Kidney (tissue), 14 donors: Measurements from ENCODE around the gene C1QTNF3. TPM values are rescaled to one million over a fixed set of nuclear protein-coding genes. Genes with fewer than 3 reads are reported as not detected.
A peak's percentile ranks its signal among the peaks of the same experiment; 100 is the strongest.
"Not testable (repeated sequence)": the region's sequence is repeated elsewhere in the genome, so short reads cannot be mapped to it uniquely, and the experiment has no call there.

Experiments used
- DNase-seq, 5 donors: peaks; one replicate each; pipeline ENCODE4 v3.0.0-alpha.2; 2013 to 2020
- FAIRE-seq: peaks from 2 replicates; lab custom pipeline; 2012; peaks lifted over from hg19 to GRCh38; lab: Jason Lieb, UNC
- H3K27ac ChIP-seq, 2 donors: one replicate each; pipeline ENCODE4 v1.7.0; 2013; ENCODE audit warnings: low read depth in 2 of 2, low read length in 2 of 2, inconsistent platforms in 1 of 2
- H3K27me3 ChIP-seq: one replicate; pipeline ENCODE4 v1.7.1; 2013; ENCODE audit warnings: low read length, inconsistent platforms; ENCODE audit not compliant: control insufficient read depth, insufficient read depth
- H3K36me3 ChIP-seq, 3 donors: one replicate each; pipeline versions ENCODE4 v1.7.0 to v1.7.1; 2013; ENCODE audit warnings: low read length in 3 of 3, control low read depth in 1 of 3, inconsistent platforms in 1 of 3; ENCODE audit not compliant: insufficient read depth in 3 of 3, control insufficient read depth in 2 of 3
- H3K4me1 ChIP-seq, 3 donors: one replicate each; pipeline versions ENCODE4 v1.7.0 to v1.7.1; 2013; ENCODE audit warnings: low read length in 3 of 3, inconsistent platforms in 1 of 3, low read depth in 1 of 3; ENCODE audit not compliant: control insufficient read depth in 2 of 3, insufficient read depth in 2 of 3
- H3K4me3 ChIP-seq, 3 donors: one replicate each; pipeline versions ENCODE4 v1.7.0 to v1.8.1; 2013; ENCODE audit warnings: low read length in 3 of 3, control low read depth in 1 of 3, inconsistent platforms in 1 of 3
- H3K9ac ChIP-seq, 3 donors: one replicate each; pipeline versions ENCODE4 v1.7.0 to v1.7.1; 2013; ENCODE audit warnings: low read length in 3 of 3, control low read depth in 1 of 3, inconsistent platforms in 1 of 3
- H3K9me3 ChIP-seq, 3 donors: one replicate each; pipeline versions ENCODE4 v1.7.0 to v1.7.1; 2013; ENCODE audit warnings: low read length in 3 of 3, control low read depth in 1 of 3, inconsistent platforms in 1 of 3; ENCODE audit not compliant: control insufficient read depth in 2 of 3, insufficient read depth in 1 of 3
- CTCF ChIP-seq: IDR thresholded peaks from 3 replicates; pipeline ENCODE4 v1.5.1; 2012; ENCODE audit warnings: mild to moderate bottlenecking, moderate library complexity, borderline replicate concordance; ENCODE audit not compliant: insufficient read depth; ENCODE audit errors: extremely low read depth
- intact Hi-C: fragments of 100-400 bp; cut with DNase I; formaldehyde crosslinking; loops from one replicate; pipeline ENCODE4 v1.11.1; 2022
- polyA plus RNA-seq: library from polyadenylated mRNA; stranded (reverse); fragments of 350-450 nt; fragmentation: Illumina TruSeq; extraction: RNeasy Lipid Tissue Mini Kit (QIAGEN cat#74804); gene quantifications from one replicate; pipeline ENCODE4 v1.2.3, GENCODE V29; 2014; ENCODE audit warnings: low read depth, low replicate concordance; ENCODE audit not compliant: insufficient read depth
- total RNA-seq: library from RNA; stranded (reverse); fragmentation: NEBNext Ultra II Directional; extraction: Animal tissue kit (Norgen Biotek cat#: 25700); gene quantifications from one replicate; pipeline ENCODE4 v1.2.1, GENCODE V29; 2021
- donor health status: control.
- donor health status: control.
- donor health status: control.
- donor health status: control.
- donor health status: control.
- donor health status: DM: yes; HTN: yes; CAD: no.
- donor health status: Normal renal cell carcinoma (clear cell type).

C1QTNF3 gene
- total and polyA plus RNA-seq, 2 donors from 2014 or later = 6.3 to 38.4 TPM

- no peak for TF ChIP-seq CTCF
- Histone ChIP-seq H3K4me3 (no peak overlapping the region), H3K9me3 (no peaks in the 10 kb centered on the region), H3K27ac (no peak overlapping the region), H3K27me3 (no peaks in the 10 kb centered on the region), H3K36me3 (no peaks in the 10 kb centered on the region), H3K9ac (no peak overlapping the region), H3K4me1 (peaks cover 0 to 4% (median 2%) of the 10 kb centered on the region in 3 donors)
- FAIRE-seq (no peak), DNase-seq (no peak)
- intact Hi-C loops = no loop called here
Observed at GRCh38 chr5:34014626-34015025, 28.4 kb downstream of the C1QTNF3 start.

- DNase-seq (no peak), FAIRE-seq (no peak)
- no peaks in the 10 kb centered on the region for H3K9me3 ChIP-seq
- H3K4me3 ChIP-seq = no peak overlapping the region
- peaks cover 0 to 9% (median 2%) of the 10 kb centered on the region in 3 donors for H3K4me1 ChIP-seq
- H3K27ac ChIP-seq = no peak overlapping the region
- no peak overlapping the region for H3K9ac ChIP-seq
- no peak for TF ChIP-seq CTCF
- no peaks in the 10 kb centered on the region for H3K27me3 ChIP-seq
- H3K36me3 ChIP-seq = no peaks in the 10 kb centered on the region
- intact Hi-C loops = no loop called here
Observed at GRCh38 chr5:34013547-34013946, 29.5 kb downstream of the C1QTNF3 start.

GRCh38 chr5:34012791-34013190 lies 30.2 kb downstream of the C1QTNF3 start:
- H3K4me1 ChIP-seq = peaks cover 0 to 10% (median 2%) of the 10 kb centered on the region in 3 donors
- TF ChIP-seq CTCF = no peak
- peak in 1 of 5 donors; percentile 55 for DNase-seq
- intact Hi-C loops = no loop called here
- H3K9ac ChIP-seq = no peak overlapping the region
- no peak for FAIRE-seq
- H3K27me3 ChIP-seq = no peaks in the 10 kb centered on the region
- H3K9me3 ChIP-seq = no peaks in the 10 kb centered on the region
- H3K4me3 ChIP-seq = no peak overlapping the region
- no peaks in the 10 kb centered on the region for H3K36me3 ChIP-seq
- no peak overlapping the region for H3K27ac ChIP-seq

- intact Hi-C loops = no loop called here
- H3K9me3 ChIP-seq = no peaks in the 10 kb centered on the region
- H3K27ac ChIP-seq = no peak overlapping the region
- H3K27me3 ChIP-seq = no peaks in the 10 kb centered on the region
- H3K36me3 ChIP-seq = no peaks in the 10 kb centered on the region
- no peak for TF ChIP-seq CTCF
- no peak for FAIRE-seq
- no peak overlapping the region for H3K9ac ChIP-seq
- H3K4me3 ChIP-seq = no peak overlapping the region
- no peak for DNase-seq
- peaks cover 0 to 10% (median 8%) of the 10 kb centered on the region in 3 donors for H3K4me1 ChIP-seq
Observed at GRCh38 chr5:34011536-34011935, 31.5 kb downstream of the C1QTNF3 start.

- H3K9ac ChIP-seq, H3K4me3 ChIP-seq, FAIRE-seq, H3K9me3 ChIP-seq, DNase-seq, intact Hi-C loops, H3K36me3 ChIP-seq, H3K27ac ChIP-seq, H3K27me3 ChIP-seq: not testable (repeated sequence)
- peaks cover 0 to 14% (median 8%) of the 10 kb centered on the region in 3 donors for H3K4me1 ChIP-seq
Observed at GRCh38 chr5:34010146-34010545, 32.9 kb downstream of the C1QTNF3 start.
